ENCODE results near the gene HOXA5.

Gene HOXA5

GRCh38 chr7:27182285-27182841 is 38.9 kb upstream of the HOXA5 start:
- DNase-seq: no peak

DNA sequence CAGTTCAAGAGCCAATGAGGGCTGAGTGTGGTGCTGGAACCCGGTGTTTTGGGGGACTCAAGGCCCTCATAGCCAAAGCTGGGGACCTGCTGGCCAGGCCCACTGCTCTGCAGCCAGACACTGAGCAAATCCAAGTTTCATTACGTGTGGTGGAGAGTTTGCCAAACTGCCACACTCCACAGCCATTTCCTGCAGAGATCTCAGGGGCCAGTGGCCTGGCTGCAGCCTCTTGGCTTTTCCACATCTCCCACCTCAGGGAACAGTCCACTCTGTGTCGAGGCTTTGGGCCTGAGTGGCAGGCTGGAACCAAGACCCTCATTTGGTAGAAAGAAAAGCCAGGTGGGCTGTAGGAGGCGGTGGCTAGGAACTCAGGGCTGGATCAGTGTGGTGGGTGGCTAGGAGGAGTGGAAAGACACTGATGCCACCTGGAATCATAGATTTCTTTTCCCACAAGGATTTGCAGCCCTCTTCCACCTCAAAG is 38.4 kb upstream of the HOXA5 start:
- DNase-seq: no peak

DNA sequence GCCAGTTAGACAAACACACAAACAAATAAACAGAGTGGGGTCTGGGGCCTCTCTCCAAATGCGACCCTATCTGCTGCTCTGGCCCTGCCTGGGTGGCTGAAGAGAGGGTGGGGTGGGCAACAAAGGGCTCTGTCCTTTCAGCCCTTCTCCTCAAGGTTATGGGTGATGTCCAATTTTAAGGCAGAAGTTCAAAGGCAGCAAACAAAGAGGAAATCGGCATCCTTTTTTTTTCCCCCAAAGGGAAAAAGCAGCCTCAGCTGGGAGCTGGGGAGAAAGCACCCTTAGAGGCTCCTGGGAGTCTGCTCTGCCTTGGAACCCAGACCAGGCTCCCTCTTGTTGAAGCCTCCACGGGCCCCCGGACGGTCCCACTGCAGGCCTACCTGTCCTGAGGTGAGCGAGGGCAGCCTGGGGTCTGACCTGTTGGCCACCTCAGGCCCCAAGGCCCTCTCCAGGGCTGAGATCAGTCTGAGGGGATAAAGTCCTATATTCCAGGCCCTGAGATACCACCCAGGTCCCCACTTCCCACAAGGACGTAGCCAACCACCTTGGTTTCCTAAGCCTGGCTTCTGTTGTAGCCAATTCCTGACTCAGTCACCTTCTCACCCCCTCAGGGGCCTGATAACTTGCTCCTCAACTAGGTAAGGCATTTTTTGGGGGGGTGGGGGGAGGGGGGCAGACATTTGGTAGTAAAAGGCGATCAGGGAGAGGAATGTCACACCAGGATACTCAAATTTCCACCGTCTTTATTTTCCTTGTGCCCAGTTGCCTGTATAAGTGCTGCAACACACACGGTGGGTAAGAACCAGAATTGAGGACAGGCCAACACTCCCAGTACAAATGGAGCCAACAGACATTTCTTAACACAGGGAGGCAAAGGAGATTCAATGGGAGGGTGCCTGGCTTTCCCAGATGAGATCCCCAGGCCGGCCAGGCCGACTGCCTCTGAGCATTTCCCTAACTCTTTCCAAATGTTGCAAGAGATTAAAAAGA is 37.2 kb upstream of the HOXA5 start:
- no peak for DNase-seq

DNA sequence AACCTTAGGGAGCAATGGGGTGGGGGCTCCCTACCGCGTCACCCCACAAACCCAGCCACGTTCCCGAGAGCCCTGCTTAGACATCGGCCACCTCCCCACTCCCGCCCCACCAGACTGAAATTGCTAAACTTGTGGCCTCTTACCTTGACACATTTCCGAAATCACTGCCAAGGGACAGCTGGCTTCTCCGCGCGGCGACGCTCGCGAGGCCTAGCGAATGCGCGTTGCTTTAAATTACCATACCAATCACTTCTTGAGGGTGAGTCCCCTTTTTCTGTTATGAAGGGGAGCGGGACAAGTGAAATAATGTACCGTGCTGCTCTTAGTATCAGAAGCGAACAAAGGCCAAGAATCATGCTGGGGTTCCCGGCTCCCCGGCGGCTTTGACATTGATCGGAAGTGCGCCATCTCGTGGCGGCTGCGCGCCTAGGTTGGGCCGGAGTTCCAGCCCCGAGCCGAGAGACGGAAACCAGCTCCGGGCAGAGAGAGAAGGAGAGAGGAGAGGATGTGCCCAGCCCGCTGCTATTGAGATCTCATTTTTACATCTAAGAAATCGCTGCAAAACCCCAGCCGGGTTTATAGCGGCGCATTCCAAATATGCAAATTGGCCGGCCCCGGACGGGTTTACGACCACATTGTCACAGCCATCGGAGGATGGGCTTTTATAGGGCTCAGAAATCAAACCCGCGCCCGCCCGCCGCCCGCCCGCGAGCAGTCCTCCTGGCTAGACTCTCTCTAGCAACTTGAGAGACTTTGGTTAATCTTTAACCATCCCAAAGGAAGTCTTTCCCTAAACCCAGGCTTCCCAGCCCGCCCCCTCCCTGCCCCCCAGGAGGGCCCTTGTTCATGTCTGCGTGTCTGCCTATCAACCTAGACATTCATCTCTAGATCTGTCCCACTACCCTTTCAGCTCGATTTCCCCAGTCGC is 36.3 kb upstream of the HOXA5 start:
- no peak for DNase-seq

DNA sequence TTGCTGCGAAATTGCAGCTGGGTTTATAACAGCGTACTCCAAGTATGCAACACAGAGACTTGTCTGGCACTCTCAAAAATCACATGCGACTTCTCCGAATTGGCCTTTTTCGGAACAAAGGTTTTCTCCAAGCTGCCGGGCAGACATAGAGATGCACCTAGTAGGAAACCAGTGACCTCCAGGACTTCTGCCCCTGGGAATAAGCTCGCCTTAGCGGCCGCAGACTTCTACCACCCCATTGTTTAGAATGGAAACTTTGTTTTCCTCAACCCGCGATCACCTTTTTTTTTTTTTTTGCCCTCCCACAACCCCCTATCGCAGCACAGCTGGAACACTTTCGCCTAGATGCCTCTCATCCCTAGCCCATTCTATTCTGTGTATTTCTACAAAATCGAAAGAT is 35.5 kb upstream of the HOXA5 start:
- DNase-seq: no peak

- no peak for DNase-seq
These were observed 34.9 kb upstream of the HOXA5 start for GRCh38 chr7:27178366-27178765.

DNA sequence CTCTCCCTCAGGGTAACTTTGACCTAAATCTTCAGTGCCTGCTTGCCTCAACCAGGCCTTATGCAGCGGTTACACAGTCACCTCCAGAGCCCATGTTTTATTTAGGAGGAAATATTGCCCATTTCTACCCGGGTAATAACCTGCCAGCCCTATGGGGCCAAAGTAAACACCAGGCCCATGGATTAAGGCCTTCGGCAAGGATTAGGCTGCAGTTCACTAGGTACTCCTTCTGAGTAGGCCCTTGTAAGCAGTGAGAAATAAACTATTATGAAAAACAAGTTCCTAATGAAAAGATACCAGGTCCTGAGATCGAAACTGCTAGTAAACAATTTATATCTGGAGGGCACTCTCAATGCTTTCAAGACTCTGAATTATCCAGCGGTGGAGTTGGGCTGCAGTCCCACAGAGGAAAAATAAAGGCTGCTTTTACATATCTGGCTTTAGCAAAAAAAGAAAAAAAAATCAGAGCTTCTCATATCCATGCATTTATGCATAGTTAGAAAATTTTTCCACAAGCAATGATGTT is 34.4 kb upstream of the HOXA5 start:
- no peak for DNase-seq

- no peak for DNase-seq
These were observed 33.7 kb upstream of the HOXA5 start for GRCh38 chr7:27176962-27177794.

GRCh38 chr7:27176524-27176845 is 33.0 kb upstream of the HOXA5 start:
- no peak for DNase-seq

DNA sequence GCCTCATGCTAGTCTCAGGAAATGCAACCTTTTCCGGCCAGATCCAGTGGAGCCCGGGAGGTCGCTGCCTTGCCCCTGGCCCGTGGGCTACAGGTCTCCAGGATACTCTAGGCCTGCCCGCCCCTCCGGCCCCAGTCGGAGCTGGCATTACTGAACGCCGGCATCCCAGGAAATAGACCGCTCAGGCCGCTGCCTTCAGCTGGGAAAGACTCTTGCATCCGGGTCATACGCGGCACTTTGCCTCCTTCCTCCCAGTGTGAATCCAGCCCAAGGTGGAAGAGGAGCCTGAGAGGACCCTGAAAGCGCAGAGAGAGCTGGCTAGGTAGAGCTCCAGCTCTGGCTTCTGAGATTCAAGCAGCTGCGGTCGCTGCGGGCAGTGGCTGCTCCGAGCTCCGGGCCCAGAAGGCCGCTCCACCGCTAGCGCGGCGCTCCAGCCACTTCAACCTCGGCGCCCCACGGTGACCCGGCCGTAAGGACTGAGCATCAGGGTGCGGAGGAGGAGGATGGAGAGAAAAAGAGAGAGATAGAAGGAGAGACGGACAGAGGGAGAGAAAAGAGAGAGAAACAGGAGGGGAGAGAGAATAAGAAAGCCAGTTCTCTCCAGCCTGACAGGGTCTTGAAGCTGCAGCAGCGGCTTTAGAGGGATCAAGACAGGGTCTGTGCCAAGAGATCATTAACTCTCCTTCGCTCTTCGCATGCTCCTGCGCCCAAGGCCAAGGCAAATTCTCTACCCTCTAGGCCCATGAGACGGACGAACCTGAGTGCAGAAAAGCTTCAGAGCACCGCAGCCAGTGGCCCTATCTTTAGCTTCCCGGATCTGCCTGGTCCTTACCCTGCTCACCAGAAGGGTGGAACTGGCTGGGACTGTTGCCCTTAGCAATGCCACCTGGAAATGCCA is 32.4 kb upstream of the HOXA5 start:
- no peak for DNase-seq

GRCh38 chr7:27174874-27175625 is 31.6 kb upstream of the HOXA5 start:
- no peak for DNase-seq

- DNase-seq: no peak
These were observed 30.7 kb upstream of the HOXA5 start, which contains the start of gene HOXA10 for GRCh38 chr7:27173956-27174873. HOXA10 (minus strand) TSS chr7:27174320; CDS start chr7:27174306, 14 bp downstream.

GRCh38 chr7:27173511-27173955 is 30.1 kb upstream of the HOXA5 start:
- DNase-seq: no peak

DNA sequence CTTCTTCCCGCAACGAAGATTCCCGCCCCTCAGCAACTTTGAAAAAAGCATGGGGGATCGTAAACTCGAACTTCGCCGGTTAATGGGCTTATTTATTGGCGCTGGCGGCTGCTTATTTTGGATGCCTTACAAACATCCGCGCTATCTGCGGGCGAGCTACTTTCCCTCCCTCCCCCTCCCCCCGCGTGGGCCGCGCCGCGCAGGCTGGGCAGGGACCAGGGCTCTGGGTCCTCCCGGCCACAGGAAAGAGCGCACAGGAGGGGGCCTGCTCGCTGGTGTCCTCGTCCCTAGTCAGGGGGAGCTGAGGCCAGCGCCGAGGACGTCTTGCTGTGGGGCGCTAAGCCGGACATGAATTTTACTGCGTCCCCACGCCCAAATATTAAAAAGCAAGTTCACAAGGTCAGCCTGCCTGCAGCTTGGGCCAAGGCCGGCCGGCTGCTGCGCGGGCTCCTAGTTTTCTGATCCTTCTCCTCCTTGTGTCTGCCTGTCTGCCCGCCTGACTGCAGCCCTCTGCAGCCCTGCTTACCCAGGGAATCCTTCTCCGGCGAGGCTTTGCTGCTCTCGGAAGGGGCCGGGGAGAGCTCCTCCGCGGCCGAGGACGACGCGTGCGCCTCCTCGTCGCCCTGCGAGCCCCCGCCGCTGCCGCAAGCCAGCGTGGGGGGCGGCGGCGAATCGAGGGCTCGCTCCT is 29.5 kb upstream of the HOXA5 start:
- DNase-seq: no peak

GRCh38 chr7:27172315-27172774 is 28.9 kb upstream of the HOXA5 start:
- DNase-seq: no peak

- DNase-seq: no peak
These were observed 28.3 kb upstream of the HOXA5 start for GRCh38 chr7:27171637-27172314.

DNA sequence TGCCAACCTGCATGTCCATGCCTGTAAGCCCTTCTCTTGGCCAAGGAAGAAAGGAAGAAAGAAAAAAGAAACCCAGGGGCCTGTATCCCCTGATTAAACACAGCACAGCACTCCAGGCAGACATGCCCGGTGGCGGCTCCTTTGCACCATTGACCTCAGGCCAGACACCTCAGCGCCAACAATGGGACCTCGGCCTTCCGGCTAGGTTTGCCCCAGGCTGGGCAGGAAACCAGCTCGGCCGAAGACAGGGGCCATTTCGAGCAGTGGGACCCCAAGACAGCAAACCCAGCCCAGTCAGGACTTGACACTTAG is 27.8 kb upstream of the HOXA5 start:
- DNase-seq: no peak

Data from NCI-H2029 treated with DMSO at 0.1 percent for 48 hours (cell line).